WTC11 (cell line): ENCODE measurements around the gene LILRB1. TPM values are rescaled to one million over a fixed set of nuclear protein-coding genes. Genes with fewer than 3 reads are reported as not detected.
"Not testable (repeated sequence)": the region's sequence is repeated elsewhere in the genome, so short reads cannot be mapped to it uniquely, and the experiment has no call there.

Experiments used
- ATAC-seq: fragments of 200-7000 bp; cut with Tn5 transposase; 2 replicates; pipeline ENCODE4 v1.10.0; 2021; ENCODE audit warnings: mild to moderate bottlenecking, moderate library complexity
- CTCF ChIA-PET: fragments of 300-600 bp; sonication (Branson Sonifier 250); formaldehyde crosslinking; loops from one replicate; lab custom pipeline; 2021; ENCODE audit warnings: antibody characterized with exemption; lab: Charles Lee
- POLR2A ChIA-PET: fragments of 350-600 bp; sonication (Branson Sonifier 250); formaldehyde crosslinking; loops from one replicate; lab custom pipeline; 2021; ENCODE audit warnings: antibody characterized with exemption; lab: Charles Lee
- DNase-seq: peaks from one replicate; pipeline ENCODE4 v3.0.0; 2021; ENCODE audit warnings: low spot score
- H3K27ac Mint-ChIP-seq: 2 replicates; pipeline ENCODE4 v1.8.0; 2021; ENCODE audit warnings: mixed read lengths
- H3K27me3 Mint-ChIP-seq: 2 replicates; pipeline ENCODE4 v1.8.0; 2021; ENCODE audit warnings: low read depth, mild to moderate bottlenecking, moderate library complexity, mixed read lengths
- H3K36me3 Mint-ChIP-seq: 2 replicates; pipeline ENCODE4 v1.8.0; 2021; ENCODE audit warnings: mixed read lengths
- H3K4me1 Mint-ChIP-seq: 2 replicates; pipeline ENCODE4 v1.8.0; 2022; ENCODE audit warnings: mixed read lengths
- H3K4me3 Mint-ChIP-seq: 2 replicates; pipeline ENCODE4 v1.8.0; 2021; ENCODE audit warnings: mild to moderate bottlenecking, moderate library complexity, mixed read lengths
- H3K9me3 Mint-ChIP-seq: 2 replicates; pipeline ENCODE4 v1.8.0; 2021; ENCODE audit warnings: mixed read lengths
- EMX1 ChIP-seq: fragments of 250-450 bp; sonication (Bioruptor Pico); IDR thresholded peaks from 2 replicates; pipeline ENCODE4 v1.8.0; 2021; ENCODE audit warnings: mild to moderate bottlenecking
- FOXK1 ChIP-seq: sonication (generic); formaldehyde crosslinking; IDR thresholded peaks from 2 replicates; pipeline ENCODE4 v1.8.0; 2022; ENCODE audit warnings: mild to moderate bottlenecking, moderate library complexity, missing genetic modification reagents
- IRF2 ChIP-seq: sonication (generic); formaldehyde crosslinking; IDR thresholded peaks from 2 replicates; pipeline ENCODE4 v1.8.0; 2022; ENCODE audit warnings: low read depth, missing genetic modification reagents, borderline replicate concordance
- MXD4 ChIP-seq: fragments of 250-450 bp; sonication (Bioruptor Pico); IDR thresholded peaks from 2 replicates; pipeline ENCODE4 v1.8.0; 2021; ENCODE audit warnings: mild to moderate bottlenecking, moderate library complexity, borderline replicate concordance
- NR3C1 ChIP-seq: sonication (generic); formaldehyde crosslinking; conservative IDR thresholded peaks from 2 replicates; pipeline ENCODE4 v1.8.1; 2023; ENCODE audit warnings: low read depth, mild to moderate bottlenecking, missing genetic modification reagents
- ZNF232 ChIP-seq: sonication (generic); formaldehyde crosslinking; IDR thresholded peaks from 2 replicates; pipeline ENCODE4 v1.8.0; 2022; ENCODE audit warnings: mild to moderate bottlenecking, missing genetic modification reagents
- ZNF263 ChIP-seq: sonication (generic); formaldehyde crosslinking; IDR thresholded peaks from 2 replicates; pipeline ENCODE4 v1.8.1; 2022; ENCODE audit warnings: low read depth, mild to moderate bottlenecking, moderate library complexity, missing genetic modification reagents
- ZNF416 ChIP-seq: fragments of 250-450 bp; sonication (Bioruptor Pico); IDR thresholded peaks from 2 replicates; pipeline ENCODE4 v1.9.0; 2021; ENCODE audit warnings: mild to moderate bottlenecking, inconsistent platforms
- total RNA-seq: library from RNA; stranded (reverse); gene quantifications from 3 replicates; pipeline ENCODE4 v1.2.3, GENCODE V29; 2021
- TF ChIP-seq, protein P1 (sequence below): sonication (generic); formaldehyde crosslinking; conservative IDR thresholded peaks from 2 replicates; pipeline ENCODE4 v1.8.1; 2023; ENCODE audit warnings: mild to moderate bottlenecking, low read depth, missing genetic modification reagents, moderate library complexity
- TF ChIP-seq, protein P2 (sequence below): sonication (generic); formaldehyde crosslinking; IDR thresholded peaks from 2 replicates; pipeline ENCODE4 v1.8.1; 2022; ENCODE audit warnings: missing genetic modification reagents, borderline replicate concordance
- TF ChIP-seq, protein P3 (sequence below): sonication (generic); formaldehyde crosslinking; IDR thresholded peaks from 2 replicates; pipeline ENCODE4 v1.8.1; 2022; ENCODE audit warnings: mild to moderate bottlenecking, moderate library complexity, missing genetic modification reagents
- TF ChIP-seq, protein P4 (sequence below): sonication (generic); formaldehyde crosslinking; IDR thresholded peaks from 2 replicates; pipeline ENCODE4 v1.8.1; 2023; ENCODE audit warnings: mild to moderate bottlenecking, missing genetic modification reagents
- TF ChIP-seq, protein P5 (sequence below): fragments of 250-450 bp; sonication (Bioruptor Pico); conservative IDR thresholded peaks from 2 replicates; pipeline ENCODE4 v1.9.0; 2021; ENCODE audit warnings: mild to moderate bottlenecking
- TF ChIP-seq, protein P6 (sequence below): sonication (generic); formaldehyde crosslinking; IDR thresholded peaks from 2 replicates; pipeline ENCODE4 v1.8.0; 2022; ENCODE audit warnings: missing genetic modification reagents

The LILRB1 gene
- total RNA-seq, 1 experiment from 2014 or later, result not detected

DNA sequence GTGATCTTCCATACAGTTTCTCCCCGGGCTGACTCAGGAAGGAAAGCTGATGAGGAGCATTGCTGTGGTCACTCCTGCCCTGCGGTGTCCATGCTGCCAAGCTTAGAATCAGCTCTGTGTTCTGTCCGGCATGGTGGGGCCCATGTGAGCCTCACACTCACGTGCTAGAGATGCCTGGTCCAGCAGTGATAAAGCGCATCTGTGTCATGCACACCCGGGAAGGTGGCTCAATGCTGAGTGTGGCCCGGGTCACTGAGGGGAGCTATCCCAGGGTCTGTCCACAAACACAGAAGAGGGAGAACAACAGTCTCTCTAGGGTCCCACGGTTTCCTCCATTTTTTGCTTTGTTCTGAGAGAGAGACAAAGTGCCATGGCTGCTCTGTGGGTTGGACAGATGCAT lies 3.5 kb upstream of the LILRB1 start:
- H3K27ac Mint-ChIP-seq, result no peak overlapping the region
- DNase-seq (no peak), ATAC-seq (no peak)
- H3K4me1 Mint-ChIP-seq, result no peaks in the 10 kb centered on the region
- TF ChIP-seq NR3C1 (no peak), ZNF416 (no peak), FOXK1 (CRISPR knock-in tag) (no peak), MXD4 (no peak), EMX1 (no peak), IRF2 (no peak), ZNF232 (CRISPR knock-in tag) (no peak), ZNF263 (CRISPR knock-in tag) (no peak)
- TF ChIP-seq, protein P1, sequence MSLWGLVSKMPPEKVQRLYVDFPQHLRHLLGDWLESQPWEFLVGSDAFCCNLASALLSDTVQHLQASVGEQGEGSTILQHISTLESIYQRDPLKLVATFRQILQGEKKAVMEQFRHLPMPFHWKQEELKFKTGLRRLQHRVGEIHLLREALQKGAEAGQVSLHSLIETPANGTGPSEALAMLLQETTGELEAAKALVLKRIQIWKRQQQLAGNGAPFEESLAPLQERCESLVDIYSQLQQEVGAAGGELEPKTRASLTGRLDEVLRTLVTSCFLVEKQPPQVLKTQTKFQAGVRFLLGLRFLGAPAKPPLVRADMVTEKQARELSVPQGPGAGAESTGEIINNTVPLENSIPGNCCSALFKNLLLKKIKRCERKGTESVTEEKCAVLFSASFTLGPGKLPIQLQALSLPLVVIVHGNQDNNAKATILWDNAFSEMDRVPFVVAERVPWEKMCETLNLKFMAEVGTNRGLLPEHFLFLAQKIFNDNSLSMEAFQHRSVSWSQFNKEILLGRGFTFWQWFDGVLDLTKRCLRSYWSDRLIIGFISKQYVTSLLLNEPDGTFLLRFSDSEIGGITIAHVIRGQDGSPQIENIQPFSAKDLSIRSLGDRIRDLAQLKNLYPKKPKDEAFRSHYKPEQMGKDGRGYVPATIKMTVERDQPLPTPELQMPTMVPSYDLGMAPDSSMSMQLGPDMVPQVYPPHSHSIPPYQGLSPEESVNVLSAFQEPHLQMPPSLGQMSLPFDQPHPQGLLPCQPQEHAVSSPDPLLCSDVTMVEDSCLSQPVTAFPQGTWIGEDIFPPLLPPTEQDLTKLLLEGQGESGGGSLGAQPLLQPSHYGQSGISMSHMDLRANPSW (CRISPR knock-in tag), result no peak
- TF ChIP-seq, protein P2, sequence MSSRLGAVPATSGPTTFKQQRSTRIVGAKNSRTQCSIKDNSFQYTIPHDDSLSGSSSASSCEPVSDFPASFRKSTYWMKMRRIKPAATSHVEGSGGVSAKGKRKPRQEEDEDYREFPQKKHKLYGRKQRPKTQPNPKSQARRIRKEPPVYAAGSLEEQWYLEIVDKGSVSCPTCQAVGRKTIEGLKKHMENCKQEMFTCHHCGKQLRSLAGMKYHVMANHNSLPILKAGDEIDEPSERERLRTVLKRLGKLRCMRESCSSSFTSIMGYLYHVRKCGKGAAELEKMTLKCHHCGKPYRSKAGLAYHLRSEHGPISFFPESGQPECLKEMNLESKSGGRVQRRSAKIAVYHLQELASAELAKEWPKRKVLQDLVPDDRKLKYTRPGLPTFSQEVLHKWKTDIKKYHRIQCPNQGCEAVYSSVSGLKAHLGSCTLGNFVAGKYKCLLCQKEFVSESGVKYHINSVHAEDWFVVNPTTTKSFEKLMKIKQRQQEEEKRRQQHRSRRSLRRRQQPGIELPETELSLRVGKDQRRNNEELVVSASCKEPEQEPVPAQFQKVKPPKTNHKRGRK, result no peak
- TF ChIP-seq, protein P3, sequence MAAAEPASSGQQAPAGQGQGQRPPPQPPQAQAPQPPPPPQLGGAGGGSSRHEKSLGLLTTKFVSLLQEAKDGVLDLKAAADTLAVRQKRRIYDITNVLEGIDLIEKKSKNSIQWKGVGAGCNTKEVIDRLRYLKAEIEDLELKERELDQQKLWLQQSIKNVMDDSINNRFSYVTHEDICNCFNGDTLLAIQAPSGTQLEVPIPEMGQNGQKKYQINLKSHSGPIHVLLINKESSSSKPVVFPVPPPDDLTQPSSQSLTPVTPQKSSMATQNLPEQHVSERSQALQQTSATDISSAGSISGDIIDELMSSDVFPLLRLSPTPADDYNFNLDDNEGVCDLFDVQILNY (CRISPR knock-in tag), result no peak
- TF ChIP-seq, protein P4, sequence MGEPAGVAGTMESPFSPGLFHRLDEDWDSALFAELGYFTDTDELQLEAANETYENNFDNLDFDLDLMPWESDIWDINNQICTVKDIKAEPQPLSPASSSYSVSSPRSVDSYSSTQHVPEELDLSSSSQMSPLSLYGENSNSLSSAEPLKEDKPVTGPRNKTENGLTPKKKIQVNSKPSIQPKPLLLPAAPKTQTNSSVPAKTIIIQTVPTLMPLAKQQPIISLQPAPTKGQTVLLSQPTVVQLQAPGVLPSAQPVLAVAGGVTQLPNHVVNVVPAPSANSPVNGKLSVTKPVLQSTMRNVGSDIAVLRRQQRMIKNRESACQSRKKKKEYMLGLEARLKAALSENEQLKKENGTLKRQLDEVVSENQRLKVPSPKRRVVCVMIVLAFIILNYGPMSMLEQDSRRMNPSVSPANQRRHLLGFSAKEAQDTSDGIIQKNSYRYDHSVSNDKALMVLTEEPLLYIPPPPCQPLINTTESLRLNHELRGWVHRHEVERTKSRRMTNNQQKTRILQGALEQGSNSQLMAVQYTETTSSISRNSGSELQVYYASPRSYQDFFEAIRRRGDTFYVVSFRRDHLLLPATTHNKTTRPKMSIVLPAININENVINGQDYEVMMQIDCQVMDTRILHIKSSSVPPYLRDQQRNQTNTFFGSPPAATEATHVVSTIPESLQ (CRISPR knock-in tag), result no peak
- TF ChIP-seq, protein P5, sequence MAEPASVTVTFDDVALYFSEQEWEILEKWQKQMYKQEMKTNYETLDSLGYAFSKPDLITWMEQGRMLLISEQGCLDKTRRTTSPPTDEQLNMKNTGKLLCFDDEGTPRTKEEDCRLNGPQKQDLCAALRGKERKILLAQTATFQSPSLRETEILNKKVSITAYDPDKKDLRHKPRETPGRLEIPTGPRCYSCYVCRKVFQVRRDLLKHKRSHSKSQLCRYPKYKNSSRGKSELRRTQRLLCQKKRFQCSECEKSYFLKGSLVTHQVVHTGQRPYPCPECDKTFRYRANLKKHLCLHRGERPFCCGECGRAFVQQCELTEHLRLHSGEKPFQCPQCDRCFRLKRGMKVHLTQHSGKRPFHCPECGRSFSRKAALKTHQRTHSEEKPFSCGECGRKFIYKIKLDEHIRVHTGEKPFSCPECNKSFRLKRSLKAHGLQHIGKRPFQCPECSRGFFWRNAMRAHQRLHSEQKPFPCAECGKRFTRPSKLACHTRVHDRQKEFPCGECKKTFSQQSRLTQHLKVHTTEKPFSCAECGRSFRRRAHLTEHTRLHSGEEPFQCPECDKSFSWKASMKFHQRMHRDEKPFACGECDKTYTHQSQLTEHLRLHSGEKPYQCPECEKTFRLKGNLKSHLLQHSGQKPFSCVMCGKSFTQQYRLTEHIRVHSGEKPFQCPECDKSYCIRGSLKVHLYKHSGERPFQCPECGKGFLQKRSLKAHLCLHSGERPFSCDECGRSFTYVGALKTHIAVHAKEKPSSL (CRISPR knock-in tag), result no peak
- TF ChIP-seq, protein P6, sequence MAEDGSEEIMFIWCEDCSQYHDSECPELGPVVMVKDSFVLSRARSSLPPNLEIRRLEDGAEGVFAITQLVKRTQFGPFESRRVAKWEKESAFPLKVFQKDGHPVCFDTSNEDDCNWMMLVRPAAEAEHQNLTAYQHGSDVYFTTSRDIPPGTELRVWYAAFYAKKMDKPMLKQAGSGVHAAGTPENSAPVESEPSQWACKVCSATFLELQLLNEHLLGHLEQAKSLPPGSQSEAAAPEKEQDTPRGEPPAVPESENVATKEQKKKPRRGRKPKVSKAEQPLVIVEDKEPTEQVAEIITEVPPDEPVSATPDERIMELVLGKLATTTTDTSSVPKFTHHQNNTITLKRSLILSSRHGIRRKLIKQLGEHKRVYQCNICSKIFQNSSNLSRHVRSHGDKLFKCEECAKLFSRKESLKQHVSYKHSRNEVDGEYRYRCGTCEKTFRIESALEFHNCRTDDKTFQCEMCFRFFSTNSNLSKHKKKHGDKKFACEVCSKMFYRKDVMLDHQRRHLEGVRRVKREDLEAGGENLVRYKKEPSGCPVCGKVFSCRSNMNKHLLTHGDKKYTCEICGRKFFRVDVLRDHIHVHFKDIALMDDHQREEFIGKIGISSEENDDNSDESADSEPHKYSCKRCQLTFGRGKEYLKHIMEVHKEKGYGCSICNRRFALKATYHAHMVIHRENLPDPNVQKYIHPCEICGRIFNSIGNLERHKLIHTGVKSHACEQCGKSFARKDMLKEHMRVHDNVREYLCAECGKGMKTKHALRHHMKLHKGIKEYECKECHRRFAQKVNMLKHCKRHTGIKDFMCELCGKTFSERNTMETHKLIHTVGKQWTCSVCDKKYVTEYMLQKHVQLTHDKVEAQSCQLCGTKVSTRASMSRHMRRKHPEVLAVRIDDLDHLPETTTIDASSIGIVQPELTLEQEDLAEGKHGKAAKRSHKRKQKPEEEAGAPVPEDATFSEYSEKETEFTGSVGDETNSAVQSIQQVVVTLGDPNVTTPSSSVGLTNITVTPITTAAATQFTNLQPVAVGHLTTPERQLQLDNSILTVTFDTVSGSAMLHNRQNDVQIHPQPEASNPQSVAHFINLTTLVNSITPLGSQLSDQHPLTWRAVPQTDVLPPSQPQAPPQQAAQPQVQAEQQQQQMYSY (CRISPR knock-in tag), result no peak
- ChIA-PET CTCF (no interaction called here), POLR2A (no interaction called here)
- peaks cover 60% of the 10 kb centered on the region for H3K36me3 Mint-ChIP-seq
- peaks cover 68% of the 10 kb centered on the region for H3K9me3 Mint-ChIP-seq
- H3K27me3 Mint-ChIP-seq, result peaks cover 22% of the 10 kb centered on the region
- H3K4me3 Mint-ChIP-seq, result no peak overlapping the region

DNA sequence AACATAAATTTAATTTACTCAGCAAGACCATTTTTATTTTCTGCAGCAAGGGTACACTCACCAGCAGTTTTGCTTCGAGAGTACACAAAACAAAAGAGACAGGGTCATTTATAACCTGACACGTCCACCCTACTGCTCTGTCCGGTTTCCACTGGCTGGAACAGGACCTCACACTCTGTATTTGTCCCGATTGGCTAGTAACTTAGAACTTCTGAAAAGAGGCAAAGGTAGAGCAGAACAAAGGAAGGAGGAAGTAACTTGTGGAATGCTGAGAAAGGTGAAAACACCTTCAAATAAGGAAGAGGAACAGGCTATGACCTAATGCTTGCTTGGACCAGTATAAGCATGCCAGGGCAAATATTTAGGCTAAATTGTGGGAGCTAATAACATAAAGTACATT lies 2.4 kb upstream of the LILRB1 start:
- H3K4me3 Mint-ChIP-seq, POLR2A ChIA-PET, ATAC-seq, H3K4me1 Mint-ChIP-seq, CTCF ChIA-PET, DNase-seq, H3K27ac Mint-ChIP-seq: not testable (repeated sequence)
- peaks cover 18% of the 10 kb centered on the region for H3K27me3 Mint-ChIP-seq
- peaks cover 52% of the 10 kb centered on the region for H3K36me3 Mint-ChIP-seq
- peaks cover 61% of the 10 kb centered on the region for H3K9me3 Mint-ChIP-seq
